Measurements from ENCODE around the gene ATP6AP2. TPM values are rescaled to one million over a fixed set of nuclear protein-coding genes. Genes with fewer than 3 reads are reported as not detected.
"Not testable (repeated sequence)": the region's sequence is repeated elsewhere in the genome, so short reads cannot be mapped to it uniquely, and the experiment has no call there.

The ATP6AP2 gene
- total RNA-seq, 1 donor, result 132 TPM

DNA sequence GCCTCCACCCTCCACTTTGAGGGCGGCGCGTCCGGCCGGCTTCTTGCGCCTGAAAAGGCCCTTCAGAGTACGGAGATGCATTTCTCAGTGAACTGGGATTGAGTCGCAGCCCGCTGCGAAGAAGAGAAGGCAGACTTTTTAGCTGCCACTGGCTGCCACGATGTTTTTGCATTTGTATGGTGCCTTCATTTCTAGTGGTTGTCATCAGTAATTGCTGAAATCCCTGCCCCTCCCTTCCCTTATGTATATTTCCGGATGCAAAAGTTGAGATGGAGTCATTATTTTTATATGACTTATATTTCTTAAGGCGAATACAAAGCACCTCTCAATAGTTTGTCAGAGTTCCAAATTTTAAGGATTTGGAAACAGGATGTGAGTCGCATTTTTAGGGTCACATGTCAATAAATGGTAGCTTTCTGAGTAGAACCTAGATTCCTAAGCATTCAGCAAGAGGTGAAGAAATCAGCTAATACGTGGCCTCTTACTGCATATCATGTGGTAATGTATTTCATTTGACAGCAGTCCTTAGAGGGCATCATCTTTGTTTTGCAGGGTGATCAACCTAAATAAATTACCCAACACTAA lies 658 bp downstream of the ATP6AP2 start:
- peaks cover 52% of the 10 kb centered on the region for H3K79me2 ChIP-seq (ENCODE audit: insufficient read depth, low read length)
- H3K4me1 ChIP-seq (ENCODE audit: insufficient read depth, low read length), result peaks cover 7% of the 10 kb centered on the region
- H4K20me1 ChIP-seq (ENCODE audit: insufficient read depth, low read length), result peaks cover 19% of the 10 kb centered on the region
- H3K9me3 ChIP-seq (ENCODE audit: low read depth, low read length), result no peaks in the 10 kb centered on the region
- H2AFZ ChIP-seq (ENCODE audit: low read length), result peak overlapping the region; percentile 54
- H3K27me3 ChIP-seq (ENCODE audit: insufficient read depth, low read length), result peaks cover 22% of the 10 kb centered on the region
- peak overlapping the region; percentile 63 for H3K27ac ChIP-seq (ENCODE audit: low read depth, low read length)
- TF ChIP-seq, protein P1, sequence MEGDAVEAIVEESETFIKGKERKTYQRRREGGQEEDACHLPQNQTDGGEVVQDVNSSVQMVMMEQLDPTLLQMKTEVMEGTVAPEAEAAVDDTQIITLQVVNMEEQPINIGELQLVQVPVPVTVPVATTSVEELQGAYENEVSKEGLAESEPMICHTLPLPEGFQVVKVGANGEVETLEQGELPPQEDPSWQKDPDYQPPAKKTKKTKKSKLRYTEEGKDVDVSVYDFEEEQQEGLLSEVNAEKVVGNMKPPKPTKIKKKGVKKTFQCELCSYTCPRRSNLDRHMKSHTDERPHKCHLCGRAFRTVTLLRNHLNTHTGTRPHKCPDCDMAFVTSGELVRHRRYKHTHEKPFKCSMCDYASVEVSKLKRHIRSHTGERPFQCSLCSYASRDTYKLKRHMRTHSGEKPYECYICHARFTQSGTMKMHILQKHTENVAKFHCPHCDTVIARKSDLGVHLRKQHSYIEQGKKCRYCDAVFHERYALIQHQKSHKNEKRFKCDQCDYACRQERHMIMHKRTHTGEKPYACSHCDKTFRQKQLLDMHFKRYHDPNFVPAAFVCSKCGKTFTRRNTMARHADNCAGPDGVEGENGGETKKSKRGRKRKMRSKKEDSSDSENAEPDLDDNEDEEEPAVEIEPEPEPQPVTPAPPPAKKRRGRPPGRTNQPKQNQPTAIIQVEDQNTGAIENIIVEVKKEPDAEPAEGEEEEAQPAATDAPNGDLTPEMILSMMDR (IDR thresholded peaks at IDR 0.05; ENCODE audit: extremely low read depth, low read depth, low read length), result no peak
- H3K36me3 ChIP-seq (ENCODE audit: insufficient read depth, low read length), result no peaks in the 10 kb centered on the region
- H3K4me2 ChIP-seq (ENCODE audit: insufficient read depth, low read length), result peak overlapping the region; percentile 84
- no peak for DNase-seq (ENCODE audit: insufficient read length, low spot score, missing footprints)
- H3K4me3 ChIP-seq (ENCODE audit: insufficient read depth, low read length), result peak overlapping the region; percentile 82

DNA sequence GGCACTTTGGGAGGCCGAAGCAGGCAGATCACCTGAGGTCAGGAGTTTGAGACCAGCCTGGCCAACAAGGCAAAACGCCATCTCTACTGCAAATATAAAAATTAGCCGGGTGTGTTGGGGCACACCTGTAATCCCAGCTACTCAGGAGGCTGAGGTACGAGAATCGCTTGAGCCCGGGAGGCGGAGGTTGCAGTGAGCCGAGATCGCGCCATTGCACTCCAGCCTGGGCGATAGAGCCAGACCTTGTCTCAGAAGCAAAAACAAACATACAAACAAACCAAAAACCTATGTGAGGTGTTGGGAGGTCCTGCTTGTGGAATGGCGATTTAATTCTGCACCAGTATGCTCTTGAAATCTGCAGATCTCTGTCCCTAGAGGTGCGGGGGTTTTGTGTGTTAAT lies 1.4 kb downstream of the ATP6AP2 start:
- H4K20me1 ChIP-seq (ENCODE audit: insufficient read depth, low read length), result peaks cover 19% of the 10 kb centered on the region
- peaks cover 59% of the 10 kb centered on the region for H3K79me2 ChIP-seq (ENCODE audit: insufficient read depth, low read length)
- peak overlapping the region; percentile 82 for H3K4me3 ChIP-seq (ENCODE audit: insufficient read depth, low read length)
- H3K27me3 ChIP-seq (ENCODE audit: insufficient read depth, low read length), result peaks cover 22% of the 10 kb centered on the region
- H2AFZ ChIP-seq (ENCODE audit: low read length); DNase-seq (ENCODE audit: insufficient read length, low spot score, missing footprints); H3K9me3 ChIP-seq (ENCODE audit: low read depth, low read length); H3K36me3 ChIP-seq (ENCODE audit: insufficient read depth, low read length); H3K4me1 ChIP-seq (ENCODE audit: insufficient read depth, low read length): not testable (repeated sequence)
- H3K4me2 ChIP-seq (ENCODE audit: insufficient read depth, low read length), result peak overlapping the region; percentile 84
- H3K27ac ChIP-seq (ENCODE audit: low read depth, low read length), result peak overlapping the region; percentile 63

DNA sequence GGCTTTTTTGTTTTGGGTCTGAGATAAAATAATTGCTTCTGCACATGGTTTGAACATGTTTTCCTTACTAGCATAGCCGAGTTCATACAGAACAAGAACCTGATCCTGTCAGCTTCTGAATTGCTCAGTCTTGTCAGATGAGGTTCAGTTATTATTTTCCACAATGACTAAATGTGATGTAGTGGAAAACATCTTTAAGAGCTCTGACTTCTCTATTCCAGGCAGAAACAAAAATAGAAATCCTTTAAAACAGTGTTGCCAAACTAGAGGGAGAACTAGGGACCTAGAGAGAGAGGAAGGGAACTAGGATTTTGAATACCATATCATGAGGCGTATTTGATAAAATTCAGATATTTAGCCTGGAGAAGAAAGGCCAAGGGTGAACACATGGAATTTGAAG lies 2.0 kb downstream of the ATP6AP2 start:
- peaks cover 7% of the 10 kb centered on the region for H3K4me1 ChIP-seq (ENCODE audit: insufficient read depth, low read length)
- H2AFZ ChIP-seq (ENCODE audit: low read length), result no peak overlapping the region
- H3K9me3 ChIP-seq (ENCODE audit: low read depth, low read length), result no peaks in the 10 kb centered on the region
- H3K27me3 ChIP-seq (ENCODE audit: insufficient read depth, low read length), result peaks cover 21% of the 10 kb centered on the region
- DNase-seq (ENCODE audit: insufficient read length, low spot score, missing footprints), result no peak
- no peak overlapping the region for H3K27ac ChIP-seq (ENCODE audit: low read depth, low read length)
- TF ChIP-seq, protein P1 (IDR thresholded peaks at IDR 0.05; ENCODE audit: extremely low read depth, low read depth, low read length), result no peak
- H3K79me2 ChIP-seq (ENCODE audit: insufficient read depth, low read length), result peaks cover 66% of the 10 kb centered on the region
- no peaks in the 10 kb centered on the region for H3K36me3 ChIP-seq (ENCODE audit: insufficient read depth, low read length)
- no peak overlapping the region for H3K4me3 ChIP-seq (ENCODE audit: insufficient read depth, low read length)
- H4K20me1 ChIP-seq (ENCODE audit: insufficient read depth, low read length), result peaks cover 19% of the 10 kb centered on the region
- H3K4me2 ChIP-seq (ENCODE audit: insufficient read depth, low read length), result no peak overlapping the region

DNA sequence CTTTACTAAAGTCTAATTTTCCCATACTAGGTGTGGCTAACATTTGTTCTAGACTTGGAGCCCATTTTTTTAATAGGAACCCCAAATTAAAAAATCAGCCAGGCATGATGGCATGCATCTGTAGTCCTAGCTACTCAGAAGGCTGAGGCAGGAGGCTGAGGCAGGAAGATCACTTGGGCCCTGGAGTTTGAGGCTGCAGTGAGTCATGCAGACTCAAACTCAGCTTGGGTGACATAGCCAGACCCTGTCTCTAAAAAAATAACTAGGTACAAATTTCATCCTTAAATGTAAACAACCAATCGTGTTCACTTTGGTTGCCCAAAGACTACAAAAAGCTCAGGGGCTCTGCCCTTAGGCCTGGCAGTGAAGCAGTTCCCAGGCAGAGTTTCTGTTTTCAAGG lies 6.9 kb downstream of the ATP6AP2 start:
- H4K20me1 ChIP-seq (ENCODE audit: insufficient read depth, low read length), result peaks cover 15% of the 10 kb centered on the region
- not testable (repeated sequence) for H3K27ac ChIP-seq (ENCODE audit: low read depth, low read length); H3K27me3 ChIP-seq (ENCODE audit: insufficient read depth, low read length); H2AFZ ChIP-seq (ENCODE audit: low read length); H3K9me3 ChIP-seq (ENCODE audit: low read depth, low read length); H3K4me2 ChIP-seq (ENCODE audit: insufficient read depth, low read length); H3K4me1 ChIP-seq (ENCODE audit: insufficient read depth, low read length); H3K4me3 ChIP-seq (ENCODE audit: insufficient read depth, low read length); DNase-seq (ENCODE audit: insufficient read length, low spot score, missing footprints)
- H3K79me2 ChIP-seq (ENCODE audit: insufficient read depth, low read length), result peaks cover 58% of the 10 kb centered on the region
- peaks cover 15% of the 10 kb centered on the region for H3K36me3 ChIP-seq (ENCODE audit: insufficient read depth, low read length)

DNA sequence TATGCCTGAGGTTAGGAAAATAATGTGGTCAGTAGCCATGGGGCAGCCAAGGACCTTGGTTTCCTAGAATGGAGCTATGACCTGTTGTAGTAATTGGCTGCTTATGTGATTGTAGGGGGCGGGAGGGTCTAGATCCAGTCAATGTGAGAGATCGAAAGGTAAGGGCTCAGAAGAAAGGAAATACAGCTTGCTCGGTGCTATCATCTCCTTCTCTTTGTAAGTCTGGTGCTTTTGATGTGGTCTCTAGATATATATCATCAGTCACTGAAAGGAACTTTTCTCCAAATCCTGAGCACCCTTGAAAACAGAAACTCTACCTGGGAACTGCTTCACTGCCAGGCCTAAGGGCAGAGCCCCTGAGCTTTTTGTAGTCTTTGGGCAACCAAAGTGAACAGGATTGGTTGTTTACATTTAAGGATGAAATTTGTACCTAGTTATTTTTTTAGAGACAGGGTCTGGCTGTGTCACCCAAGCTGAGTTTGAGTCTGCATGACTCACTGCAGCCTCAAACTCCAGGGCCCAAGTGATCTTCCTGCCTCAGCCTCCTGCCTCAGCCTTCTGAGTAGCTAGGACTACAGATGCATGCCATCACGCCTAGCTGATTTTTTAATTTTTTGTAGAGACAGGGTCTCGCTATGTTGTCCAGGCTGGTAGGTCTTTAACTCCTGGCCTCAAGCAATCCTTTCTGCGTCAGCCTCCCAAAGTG lies 9.0 kb downstream of the ATP6AP2 start:
- not testable (repeated sequence) for H3K9me3 ChIP-seq (ENCODE audit: low read depth, low read length); H3K4me1 ChIP-seq (ENCODE audit: insufficient read depth, low read length); H2AFZ ChIP-seq (ENCODE audit: low read length); H3K27ac ChIP-seq (ENCODE audit: low read depth, low read length); H3K4me2 ChIP-seq (ENCODE audit: insufficient read depth, low read length); H3K4me3 ChIP-seq (ENCODE audit: insufficient read depth, low read length); DNase-seq (ENCODE audit: insufficient read length, low spot score, missing footprints); H3K27me3 ChIP-seq (ENCODE audit: insufficient read depth, low read length)
- Histone ChIP-seq H4K20me1 (ENCODE audit: insufficient read depth, low read length) (peaks cover 10% of the 10 kb centered on the region), H3K79me2 (ENCODE audit: insufficient read depth, low read length) (peaks cover 39% of the 10 kb centered on the region), H3K36me3 (ENCODE audit: insufficient read depth, low read length) (peaks cover 19% of the 10 kb centered on the region)

Data from osteoblast (primary cell).